Measurements from ENCODE around the gene CEBPZ. TPM values are rescaled to one million over a fixed set of nuclear protein-coding genes. Genes with fewer than 3 reads are reported as not detected.
"Not testable (repeated sequence)": the region's sequence is repeated elsewhere in the genome, so short reads cannot be mapped to it uniquely, and the experiment has no call there.

CEBPZ gene
- total RNA-seq, 4 donors from 2014 or later = 13.9 to 47.5 (median 33.7) TPM

GRCh38 chr2:37203708-37204107 lies 27.7 kb downstream of the CEBPZ start:
- no peak for TF ChIP-seq CTCF (IDR thresholded peaks at IDR 0.05)
- TF ChIP-seq POLR2A (IDR thresholded peaks at IDR 0.05) = no peak
- H3K4me1 ChIP-seq = peaks cover 0 to 6% (median 0%) of the 10 kb centered on the region in 3 donors
- no peak overlapping the region for H3K27ac ChIP-seq
- no peaks in the 10 kb centered on the region for H3K27me3 ChIP-seq
- peaks cover 0 to 19% (median 5%) of the 10 kb centered on the region in 3 donors for H3K9me3 ChIP-seq
- H3K4me3 ChIP-seq = no peak overlapping the region
- DNase-seq = no peak
- WGBS, 2 donors = 88 to 98% methylated on average over 2 of the region's 2 CpGs
- intact Hi-C loops (cut with DNase I) = no loop called here
- peaks cover 0 to 90% (median 25%) of the 10 kb centered on the region in 3 donors for H3K36me3 ChIP-seq

DNA sequence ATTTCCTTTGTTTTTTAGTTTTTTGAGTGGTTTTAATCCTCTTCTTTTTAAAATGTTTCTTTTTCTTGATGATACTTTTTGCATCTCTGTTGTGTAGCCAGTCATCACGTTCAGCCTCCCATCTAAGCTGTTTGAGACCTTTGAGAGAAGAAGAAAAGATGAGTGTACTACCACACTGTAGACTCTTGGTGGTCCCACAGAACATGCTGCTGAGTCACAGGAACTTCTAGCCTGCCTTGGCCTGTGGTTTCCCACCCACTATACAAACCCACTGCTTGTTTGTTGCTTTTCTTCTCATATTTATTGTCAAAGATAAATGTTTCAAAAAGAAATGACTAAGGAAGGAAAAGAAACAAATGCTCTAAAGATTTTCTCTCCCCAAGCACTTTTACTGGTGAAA lies 29.6 kb downstream of the CEBPZ start:
- 67 to 94% methylated on average over 1 of the region's 1 CpG for WGBS, 2 donors
- Histone ChIP-seq H3K9me3 (peaks cover 0 to 6% (median 5%) of the 10 kb centered on the region in 3 donors), H3K27ac (no peak overlapping the region), H3K36me3 (peaks cover 0 to 71% (median 21%) of the 10 kb centered on the region in 3 donors), H3K4me1 (peaks cover 0 to 25% (median 11%) of the 10 kb centered on the region in 3 donors), H3K27me3 (no peaks in the 10 kb centered on the region), H3K4me3 (no peak overlapping the region)
- intact Hi-C loops (cut with DNase I) = no loop called here
- DNase-seq = no peak
- TF ChIP-seq POLR2A (IDR thresholded peaks at IDR 0.05) (no peak), CTCF (IDR thresholded peaks at IDR 0.05) (no peak)

DNA sequence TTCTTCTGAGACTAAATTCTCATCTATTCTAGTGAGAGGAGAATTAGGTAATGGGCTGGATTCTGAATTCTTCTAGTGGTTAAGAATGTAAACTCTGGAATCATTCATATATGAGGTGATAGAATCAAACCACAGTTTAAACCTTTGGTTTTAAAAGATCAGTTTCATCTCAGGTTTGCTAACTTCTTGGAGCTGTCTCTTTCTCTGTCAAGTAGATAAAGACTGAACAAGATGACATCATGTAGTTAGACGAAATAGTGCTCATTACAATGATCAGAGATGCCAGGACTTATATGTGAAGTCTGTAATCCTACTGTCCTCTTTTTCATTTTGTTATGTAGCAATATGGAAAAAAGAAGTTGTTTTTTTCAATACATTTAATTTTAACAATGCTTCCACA lies 30.2 kb downstream of the CEBPZ start:
- no peak for DNase-seq
- peaks cover 0 to 65% (median 21%) of the 10 kb centered on the region in 3 donors for H3K36me3 ChIP-seq
- 67 to 100% methylated on average over 1 of the region's 1 CpG for WGBS, 2 donors
- H3K4me3 ChIP-seq = no peak overlapping the region
- TF ChIP-seq POLR2A (IDR thresholded peaks at IDR 0.05) = no peak
- TF ChIP-seq CTCF (IDR thresholded peaks at IDR 0.05) = no peak
- intact Hi-C loops (cut with DNase I) = no loop called here
- H3K4me1 ChIP-seq = peaks cover 0 to 26% (median 11%) of the 10 kb centered on the region in 3 donors
- no peak overlapping the region for H3K27ac ChIP-seq
- H3K27me3 ChIP-seq = no peaks in the 10 kb centered on the region
- peaks cover 0 to 4% (median 2%) of the 10 kb centered on the region in 3 donors for H3K9me3 ChIP-seq

GRCh38 chr2:37198681-37199065 lies 32.7 kb downstream of the CEBPZ start:
- TF ChIP-seq POLR2A (IDR thresholded peaks at IDR 0.05) (no peak), CTCF (IDR thresholded peaks at IDR 0.05) (no peak)
- Histone ChIP-seq H3K4me3 (no peak overlapping the region), H3K9me3 (peaks cover 0 to 3% (median 0%) of the 10 kb centered on the region in 3 donors), H3K4me1 (peaks cover 0 to 32% (median 15%) of the 10 kb centered on the region in 3 donors), H3K27ac (no peak overlapping the region), H3K36me3 (peaks cover 0 to 40% (median 16%) of the 10 kb centered on the region in 3 donors), H3K27me3 (no peaks in the 10 kb centered on the region)
- DNase-seq = no peak
- WGBS, 2 donors = 71 to 83% methylated on average over 6 to 8 of the region's 8 CpGs
- intact Hi-C loops (cut with DNase I) = no loop called here

- DNase-seq = peak; percentile 43
- Histone ChIP-seq H3K27me3 (no peaks in the 10 kb centered on the region), H3K36me3 (peaks cover 0 to 19% (median 7%) of the 10 kb centered on the region in 3 donors), H3K4me3 (peak within 1 kb of the TSS; percentile 69 to 97 (median 88)), H3K9me3 (no peaks in the 10 kb centered on the region), H3K4me1 (peaks cover 0 to 32% (median 15%) of the 10 kb centered on the region in 3 donors), H3K27ac (peak within 1 kb of the TSS; percentile 92 to 95 (median 94))
- intact Hi-C loops (cut with DNase I) = no loop called here
- WGBS, 2 donors = 0% methylated on average over 20 to 42 of the region's 72 CpGs
- TF ChIP-seq CTCF (IDR thresholded peaks at IDR 0.05) = no peak
- TF ChIP-seq POLR2A (IDR thresholded peaks at IDR 0.05) = peak in 3 of 4 donors; percentile 70 to 91 (median 71)
Observed at GRCh38 chr2:37196320-37197195, 34.8 kb downstream of the CEBPZ start, which contains the start of gene CEBPZOS. Gene CEBPZOS (plus strand): TSS chr2:37196496. CDS start chr2:37199705, 3,209 bp downstream.

DNA sequence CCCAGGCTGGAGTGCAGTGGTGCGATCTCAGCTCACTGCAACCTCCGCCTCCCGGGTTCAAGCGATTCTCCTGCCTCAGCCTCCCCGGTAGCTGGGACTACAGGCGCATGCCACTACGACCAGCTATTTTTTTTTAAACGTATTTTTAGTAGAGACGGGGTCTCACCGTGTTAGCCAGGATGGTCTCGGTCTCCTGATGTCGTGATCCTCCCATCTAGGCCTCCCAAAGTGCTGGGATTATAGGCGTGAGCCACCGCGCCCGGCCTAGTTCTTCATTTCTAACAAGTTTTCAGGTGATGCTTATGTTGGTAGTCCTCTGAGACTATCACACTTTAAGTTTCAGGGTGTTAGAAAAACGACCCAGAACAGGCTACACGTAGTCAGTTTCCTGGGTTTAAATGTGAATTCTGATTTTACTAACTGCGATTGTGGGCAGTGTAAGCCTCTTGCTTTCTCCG lies 35.5 kb downstream of the CEBPZ start:
- Histone ChIP-seq H3K27ac (peak overlapping the region; percentile 92 to 95 (median 94)), H3K4me3 (peak overlapping the region; percentile 69 to 97 (median 88)), H3K4me1 (peaks cover 0 to 32% (median 15%) of the 10 kb centered on the region in 3 donors), H3K36me3 (peaks cover 0 to 12% (median 6%) of the 10 kb centered on the region in 3 donors)
- 77 to 81% methylated on average over 20 of the region's 20 CpGs for WGBS, 2 donors
- H3K27me3 ChIP-seq; DNase-seq; intact Hi-C loops (cut with DNase I); H3K9me3 ChIP-seq: not testable (repeated sequence)

Data from esophagus squamous epithelium (tissue), 5 donors.